Kidney (tissue), 14 donors: ENCODE measurements around the gene GABBR2. TPM values are rescaled to one million over a fixed set of nuclear protein-coding genes. Genes with fewer than 3 reads are reported as not detected.
A peak's percentile ranks its signal among the peaks of the same experiment; 100 is the strongest.

Experiments
- DNase-seq, 5 donors: peaks; one replicate each; pipeline ENCODE4 v3.0.0-alpha.2; 2013 to 2020
- FAIRE-seq: peaks from 2 replicates; lab custom pipeline; 2012; peaks lifted over from hg19 to GRCh38; lab: Jason Lieb, UNC
- H3K27ac ChIP-seq, 2 donors: one replicate each; pipeline ENCODE4 v1.7.0; 2013; ENCODE audit warnings: low read depth in 2 of 2, low read length in 2 of 2, inconsistent platforms in 1 of 2
- H3K27me3 ChIP-seq: one replicate; pipeline ENCODE4 v1.7.1; 2013; ENCODE audit warnings: low read length, inconsistent platforms; ENCODE audit not compliant: control insufficient read depth, insufficient read depth
- H3K36me3 ChIP-seq, 3 donors: one replicate each; pipeline versions ENCODE4 v1.7.0 to v1.7.1; 2013; ENCODE audit warnings: low read length in 3 of 3, control low read depth in 1 of 3, inconsistent platforms in 1 of 3; ENCODE audit not compliant: insufficient read depth in 3 of 3, control insufficient read depth in 2 of 3
- H3K4me1 ChIP-seq, 3 donors: one replicate each; pipeline versions ENCODE4 v1.7.0 to v1.7.1; 2013; ENCODE audit warnings: low read length in 3 of 3, inconsistent platforms in 1 of 3, low read depth in 1 of 3; ENCODE audit not compliant: control insufficient read depth in 2 of 3, insufficient read depth in 2 of 3
- H3K4me3 ChIP-seq, 3 donors: one replicate each; pipeline versions ENCODE4 v1.7.0 to v1.8.1; 2013; ENCODE audit warnings: low read length in 3 of 3, control low read depth in 1 of 3, inconsistent platforms in 1 of 3
- H3K9ac ChIP-seq, 3 donors: one replicate each; pipeline versions ENCODE4 v1.7.0 to v1.7.1; 2013; ENCODE audit warnings: low read length in 3 of 3, control low read depth in 1 of 3, inconsistent platforms in 1 of 3
- H3K9me3 ChIP-seq, 3 donors: one replicate each; pipeline versions ENCODE4 v1.7.0 to v1.7.1; 2013; ENCODE audit warnings: low read length in 3 of 3, control low read depth in 1 of 3, inconsistent platforms in 1 of 3; ENCODE audit not compliant: control insufficient read depth in 2 of 3, insufficient read depth in 1 of 3
- intact Hi-C: fragments of 100-400 bp; cut with DNase I; formaldehyde crosslinking; loops from one replicate; pipeline ENCODE4 v1.11.1; 2022
- polyA plus RNA-seq: library from polyadenylated mRNA; stranded (reverse); fragments of 350-450 nt; fragmentation: Illumina TruSeq; extraction: RNeasy Lipid Tissue Mini Kit (QIAGEN cat#74804); gene quantifications from one replicate; pipeline ENCODE4 v1.2.3, GENCODE V29; 2014; ENCODE audit warnings: low read depth, low replicate concordance; ENCODE audit not compliant: insufficient read depth
- total RNA-seq: library from RNA; stranded (reverse); fragmentation: NEBNext Ultra II Directional; extraction: Animal tissue kit (Norgen Biotek cat#: 25700); gene quantifications from one replicate; pipeline ENCODE4 v1.2.1, GENCODE V29; 2021
- TF ChIP-seq, protein P1 (sequence below): IDR thresholded peaks from 3 replicates; pipeline ENCODE4 v1.5.1; 2012; ENCODE audit warnings: mild to moderate bottlenecking, moderate library complexity, borderline replicate concordance; ENCODE audit not compliant: insufficient read depth; ENCODE audit errors: extremely low read depth
- donor health status: control.
- donor health status: control.
- donor health status: control.
- donor health status: control.
- donor health status: control.
- donor health status: DM: yes; HTN: yes; CAD: no.
- donor health status: Normal renal cell carcinoma (clear cell type).

The GABBR2 gene
- total and polyA plus RNA-seq, 2 donors from 2014 or later, result 0.06 TPM; not detected in 1

DNA sequence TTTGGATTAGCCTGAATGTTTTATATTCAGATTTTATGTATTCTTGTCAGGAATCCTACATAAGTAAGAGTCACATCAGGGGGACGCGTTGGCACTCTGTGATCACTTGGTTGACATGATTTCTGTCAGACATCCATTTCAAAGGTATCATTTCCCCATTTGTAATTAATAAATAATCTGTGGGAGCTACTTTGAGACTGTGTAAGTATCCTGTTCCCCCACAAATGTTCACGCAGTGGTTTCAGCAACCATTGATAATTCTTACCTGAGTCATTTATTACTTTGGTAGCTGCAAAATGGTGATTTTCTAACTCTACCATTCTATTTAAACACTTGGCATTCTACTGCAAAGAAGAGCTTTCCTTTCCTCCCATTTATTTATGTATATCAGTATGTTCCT, 396.4 kb downstream of the GABBR2 start:
- H3K9me3 ChIP-seq, result no peaks in the 10 kb centered on the region
- TF ChIP-seq, protein P1, sequence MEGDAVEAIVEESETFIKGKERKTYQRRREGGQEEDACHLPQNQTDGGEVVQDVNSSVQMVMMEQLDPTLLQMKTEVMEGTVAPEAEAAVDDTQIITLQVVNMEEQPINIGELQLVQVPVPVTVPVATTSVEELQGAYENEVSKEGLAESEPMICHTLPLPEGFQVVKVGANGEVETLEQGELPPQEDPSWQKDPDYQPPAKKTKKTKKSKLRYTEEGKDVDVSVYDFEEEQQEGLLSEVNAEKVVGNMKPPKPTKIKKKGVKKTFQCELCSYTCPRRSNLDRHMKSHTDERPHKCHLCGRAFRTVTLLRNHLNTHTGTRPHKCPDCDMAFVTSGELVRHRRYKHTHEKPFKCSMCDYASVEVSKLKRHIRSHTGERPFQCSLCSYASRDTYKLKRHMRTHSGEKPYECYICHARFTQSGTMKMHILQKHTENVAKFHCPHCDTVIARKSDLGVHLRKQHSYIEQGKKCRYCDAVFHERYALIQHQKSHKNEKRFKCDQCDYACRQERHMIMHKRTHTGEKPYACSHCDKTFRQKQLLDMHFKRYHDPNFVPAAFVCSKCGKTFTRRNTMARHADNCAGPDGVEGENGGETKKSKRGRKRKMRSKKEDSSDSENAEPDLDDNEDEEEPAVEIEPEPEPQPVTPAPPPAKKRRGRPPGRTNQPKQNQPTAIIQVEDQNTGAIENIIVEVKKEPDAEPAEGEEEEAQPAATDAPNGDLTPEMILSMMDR, result no peak
- no peak for DNase-seq
- intact Hi-C loops, result no loop called here
- H3K27me3 ChIP-seq, result no peaks in the 10 kb centered on the region
- FAIRE-seq, result no peak
- H3K36me3 ChIP-seq, result no peaks in the 10 kb centered on the region
- no peaks in the 10 kb centered on the region for H3K4me1 ChIP-seq
- no peak overlapping the region for H3K4me3 ChIP-seq
- H3K27ac ChIP-seq, result no peak overlapping the region
- no peak overlapping the region for H3K9ac ChIP-seq

DNA sequence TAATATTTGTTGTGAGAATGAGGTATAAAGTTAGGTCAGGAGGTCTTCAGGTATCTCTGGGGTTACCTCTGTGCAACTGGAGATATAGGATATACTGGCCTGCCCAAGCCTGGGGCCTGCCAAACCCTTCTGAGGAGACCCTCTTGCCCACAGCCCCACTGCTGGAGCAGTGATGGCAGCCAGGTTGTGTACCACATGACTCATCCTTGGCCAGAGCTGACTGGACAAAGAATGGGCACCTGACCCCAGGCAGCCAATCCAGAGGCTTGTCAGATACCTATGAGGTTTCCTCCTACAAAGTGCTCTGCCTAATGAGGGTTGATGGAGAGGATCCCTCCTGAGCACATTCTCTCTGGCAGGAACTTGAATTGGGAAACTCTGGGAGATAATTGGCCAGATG, 397.2 kb downstream of the GABBR2 start:
- TF ChIP-seq, protein P1, result no peak
- no peak overlapping the region for H3K9ac ChIP-seq
- DNase-seq, result peak in 1 of 5 donors; percentile 33
- no peak overlapping the region for H3K27ac ChIP-seq
- H3K36me3 ChIP-seq, result no peaks in the 10 kb centered on the region
- no peaks in the 10 kb centered on the region for H3K9me3 ChIP-seq
- intact Hi-C loops, result no loop called here
- FAIRE-seq, result no peak
- no peaks in the 10 kb centered on the region for H3K4me1 ChIP-seq
- H3K27me3 ChIP-seq, result no peaks in the 10 kb centered on the region
- no peak overlapping the region for H3K4me3 ChIP-seq

DNA sequence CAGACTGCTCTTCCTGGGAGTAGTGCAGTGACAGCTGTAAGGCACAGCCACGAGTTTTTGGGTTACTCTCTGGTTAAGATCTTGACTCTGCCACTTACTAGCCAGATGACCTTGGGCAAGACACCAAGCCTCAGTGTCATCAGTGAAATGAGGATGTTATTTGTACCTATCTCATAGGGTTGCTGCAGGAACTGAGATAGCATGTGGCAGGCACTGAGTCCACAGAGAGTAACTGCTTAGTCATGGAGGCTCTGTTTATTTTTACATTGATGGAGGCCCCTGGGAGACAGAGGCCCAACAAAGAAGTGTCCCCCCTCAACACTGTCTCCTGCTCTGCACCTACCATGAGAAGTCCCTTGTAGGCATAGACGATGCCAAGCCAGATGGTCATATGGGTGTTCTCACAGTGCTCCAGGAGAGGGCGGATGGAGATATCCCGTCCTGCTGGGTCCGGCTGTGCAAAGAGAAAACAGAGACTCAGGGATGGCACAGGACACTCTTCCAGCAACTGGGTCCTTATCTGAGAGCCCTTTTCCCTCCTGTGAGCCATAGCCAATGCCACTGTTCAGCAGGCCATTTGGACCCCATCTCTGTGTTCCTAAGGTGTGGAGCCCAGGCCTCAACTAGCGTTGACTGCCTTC, 397.9 kb downstream of the GABBR2 start:
- H3K36me3 ChIP-seq, result no peaks in the 10 kb centered on the region
- H3K27me3 ChIP-seq, result no peaks in the 10 kb centered on the region
- no peak overlapping the region for H3K4me3 ChIP-seq
- H3K27ac ChIP-seq, result no peak overlapping the region
- H3K9ac ChIP-seq, result no peak overlapping the region
- TF ChIP-seq, protein P1, result no peak
- intact Hi-C loops, result no loop called here
- peak in 1 of 5 donors; percentile 20 for DNase-seq
- no peaks in the 10 kb centered on the region for H3K9me3 ChIP-seq
- no peak for FAIRE-seq
- H3K4me1 ChIP-seq, result no peaks in the 10 kb centered on the region
